Liver (tissue), 9 donors: ENCODE results near the gene SFT2D1. TPM values are rescaled to one million over a fixed set of nuclear protein-coding genes. Genes with fewer than 3 reads are reported as not detected.

Experiments
- DNase-seq: peaks from one replicate; pipeline ENCODE4 v3.0.0-alpha.2; 2017; ENCODE audit warnings: low spot score
- H3K27ac ChIP-seq, 2 donors: one replicate each; pipeline ENCODE4 v1.7.0; 2013; ENCODE audit warnings: inconsistent platforms in 2 of 2, low read length in 2 of 2, control low read depth in 1 of 2, low read depth in 1 of 2, mild to moderate bottlenecking in 1 of 2
- H3K27me3 ChIP-seq, 4 donors: one replicate each; pipeline versions ENCODE4 v1.6.1 to v1.7.0; 2013; ENCODE audit warnings: low read length in 3 of 4, inconsistent platforms in 1 of 4, mild to moderate bottlenecking in 1 of 4, moderate library complexity in 1 of 4; ENCODE audit not compliant: control insufficient read depth in 4 of 4, insufficient read depth in 4 of 4
- H3K36me3 ChIP-seq, 4 donors: one replicate each; pipeline versions ENCODE4 v1.6.1 to v1.7.0; 2013; ENCODE audit warnings: low read length in 3 of 4, mild to moderate bottlenecking in 3 of 4, low read depth in 1 of 4, moderate library complexity in 1 of 4; ENCODE audit not compliant: control insufficient read depth in 4 of 4, insufficient read depth in 3 of 4
- H3K4me1 ChIP-seq, 4 donors: one replicate each; pipeline versions ENCODE4 v1.6.1 to v1.7.0; 2013; ENCODE audit warnings: low read length in 3 of 4, mild to moderate bottlenecking in 3 of 4, moderate library complexity in 1 of 4; ENCODE audit not compliant: control insufficient read depth in 4 of 4, insufficient read depth in 4 of 4
- H3K4me3 ChIP-seq, 3 donors: one replicate each; pipeline versions ENCODE4 v1.6.1 to v1.7.0; 2013; ENCODE audit warnings: low read length in 3 of 3, control low read depth in 1 of 3, low read depth in 1 of 3, mild to moderate bottlenecking in 1 of 3
- H3K9ac ChIP-seq, 2 donors: one replicate each; pipeline ENCODE4 v1.7.0; 2013; ENCODE audit warnings: low read length in 2 of 2, mild to moderate bottlenecking in 2 of 2, moderate library complexity in 2 of 2, control low read depth in 1 of 2, low read depth in 1 of 2
- H3K9me3 ChIP-seq, 4 donors: one replicate each; pipeline versions ENCODE4 v1.6.1 to v1.7.0; 2013; ENCODE audit warnings: low read length in 3 of 4; ENCODE audit not compliant: control insufficient read depth in 4 of 4
- EGR1 ChIP-seq, 2 donors: IDR thresholded peaks; 2 replicates each; pipeline ENCODE4 v1.6.1; 2016 to 2018; ENCODE audit warnings: antibody characterized with exemption in 2 of 2, low read depth in 2 of 2
- FOXA1 ChIP-seq: IDR thresholded peaks from 2 replicates; pipeline ENCODE4 v1.6.1; 2016; ENCODE audit warnings: antibody characterized with exemption
- FOXA2 ChIP-seq: IDR thresholded peaks from 2 replicates; pipeline ENCODE4 v1.6.1; 2016; ENCODE audit warnings: antibody characterized with exemption
- GABPA ChIP-seq, 2 donors: IDR thresholded peaks in 1 of 2; conservative IDR thresholded peaks in 1 of 2; 2 replicates each; pipeline ENCODE4 v1.6.1; 2016; ENCODE audit warnings: antibody characterized with exemption in 2 of 2, mild to moderate bottlenecking in 1 of 2, moderate library complexity in 1 of 2
- HNF4A ChIP-seq, 2 donors: conservative IDR thresholded peaks; 2 replicates each; pipeline ENCODE4 v1.6.1; 2016; ENCODE audit warnings: antibody characterized with exemption in 2 of 2, mild to moderate bottlenecking in 2 of 2
- HNF4G ChIP-seq: IDR thresholded peaks from 2 replicates; pipeline ENCODE4 v1.6.1; 2016; ENCODE audit warnings: antibody characterized with exemption
- JUND ChIP-seq, 2 donors: IDR thresholded peaks; 2 replicates each; pipeline ENCODE4 v1.6.1; 2016; ENCODE audit warnings: antibody characterized with exemption in 2 of 2
- NR2F2 ChIP-seq: IDR thresholded peaks from 2 replicates; pipeline ENCODE4 v1.6.1; 2016; ENCODE audit warnings: antibody characterized with exemption
- RAD21 ChIP-seq, 2 donors: IDR thresholded peaks; 2 replicates each; pipeline ENCODE4 v1.6.1; 2016; ENCODE audit warnings: antibody characterized with exemption in 2 of 2, mild to moderate bottlenecking in 2 of 2
- RXRA ChIP-seq, 2 donors: IDR thresholded peaks; 2 replicates each; pipeline ENCODE4 v1.6.1; 2017 to 2018; ENCODE audit warnings: antibody characterized with exemption in 2 of 2, mild to moderate bottlenecking in 1 of 2
- SP1 ChIP-seq: IDR thresholded peaks from 2 replicates; pipeline ENCODE4 v1.6.1; 2018; ENCODE audit warnings: antibody characterized with exemption, mild to moderate bottlenecking
- TAF1 ChIP-seq: conservative IDR thresholded peaks from 2 replicates; pipeline ENCODE4 v1.6.1; 2016; ENCODE audit warnings: antibody characterized with exemption, mild to moderate bottlenecking
- YY1 ChIP-seq: IDR thresholded peaks from 2 replicates; pipeline ENCODE4 v1.6.1; 2016; ENCODE audit warnings: antibody characterized with exemption, mild to moderate bottlenecking
- WGBS: extraction: QIAGEN DNeasy Blood & Tissue Kit; methylation state at CpG from one replicate; pipeline ENCODE4 v1.1.7; 2013; 5-methylcytosine and 5-hydroxymethylcytosine counted together
- polyA plus RNA-seq, 2 donors: library from polyadenylated mRNA; stranded (reverse) in 1 of 2; unstranded in 1 of 2; fragments of 200-250 nt in 1 of 2; fragments of >200 nt in 1 of 2; fragmentation: Nextera tagmentation in 1 of 2; extraction: Ambion mirVana in 1 of 2; gene quantifications; one replicate each; pipeline versions ENCODE4 v1.2.1 to v1.2.3, GENCODE V29; 2013 to 2015
- total RNA-seq, 2 donors: library from RNA; depleted of rRNA; stranded (reverse); fragments of >200 nt; gene quantifications; one replicate each; pipeline ENCODE4 v1.2.3, GENCODE V29; 2014
- TF ChIP-seq, protein P1 (sequence below): fragments of 150-350 bp; IDR thresholded peaks from 2 replicates; pipeline ENCODE4 v1.5.1; 2017; ENCODE audit warnings: improper control_type of control experiment, low read depth, low read length; ENCODE audit not compliant: missing input control
- TF ChIP-seq, protein P2 (sequence below): IDR thresholded peaks from 2 replicates; pipeline ENCODE4 v1.6.1; 2016; ENCODE audit warnings: antibody characterized with exemption
- TF ChIP-seq, protein P3 (sequence below): IDR thresholded peaks from 2 replicates; pipeline ENCODE4 v1.6.1; 2016; ENCODE audit warnings: antibody characterized with exemption
- TF ChIP-seq, protein P4 (sequence below): IDR thresholded peaks from 2 replicates; pipeline ENCODE4 v1.6.1; 2016; ENCODE audit warnings: antibody characterized with exemption
- TF ChIP-seq, protein P5 (sequence below): IDR thresholded peaks from 2 replicates; pipeline ENCODE4 v1.6.1; 2016; ENCODE audit warnings: antibody characterized with exemption, mild to moderate bottlenecking
- donor health status: healthy.
- donor health status: healthy.
- donor health status: healthy.
- donor health status: healthy.
- donor health status: healthy.

The SFT2D1 gene
- total and polyA plus RNA-seq, 4 donors, result 9.5 to 16.6 (median 15.2) TPM

DNA sequence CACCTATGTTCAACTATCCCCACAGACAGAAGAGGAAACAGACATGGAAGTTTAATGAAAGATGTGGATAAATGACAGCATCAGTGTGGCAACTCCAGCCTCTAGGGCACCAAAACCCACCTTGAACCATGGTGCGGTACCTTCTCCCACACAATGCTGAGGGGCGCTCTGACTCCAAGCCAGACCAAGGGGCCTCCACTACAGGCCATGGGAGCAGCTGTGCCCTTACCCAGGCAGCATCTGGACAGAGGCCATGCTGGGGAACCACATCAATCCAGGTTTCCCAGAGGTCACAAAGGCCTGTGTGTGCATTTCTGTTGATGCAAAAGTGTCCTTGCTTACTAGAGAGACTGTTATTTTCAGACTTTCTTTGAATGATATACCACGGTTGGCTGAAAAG lies 38.2 kb downstream of the SFT2D1 start:
- Histone ChIP-seq H3K36me3 (no peaks in the 10 kb centered on the region), H3K27ac (no peak overlapping the region), H3K4me1 (peaks cover 16 to 54% (median 42%) of the 10 kb centered on the region in 4 donors), H3K4me3 (no peak overlapping the region), H3K9ac (no peak overlapping the region), H3K9me3 (no peaks in the 10 kb centered on the region), H3K27me3 (no peaks in the 10 kb centered on the region)
- WGBS, result 83% methylated on average over 3 of the region's 3 CpGs
- DNase-seq, result no peak
- TF ChIP-seq SP1 (no peak), RAD21 (IDR thresholded peaks at IDR 0.05) (no peak), JUND (IDR thresholded peaks at IDR 0.05) (no peak), TAF1 (no peak)
- TF ChIP-seq, protein P1, sequence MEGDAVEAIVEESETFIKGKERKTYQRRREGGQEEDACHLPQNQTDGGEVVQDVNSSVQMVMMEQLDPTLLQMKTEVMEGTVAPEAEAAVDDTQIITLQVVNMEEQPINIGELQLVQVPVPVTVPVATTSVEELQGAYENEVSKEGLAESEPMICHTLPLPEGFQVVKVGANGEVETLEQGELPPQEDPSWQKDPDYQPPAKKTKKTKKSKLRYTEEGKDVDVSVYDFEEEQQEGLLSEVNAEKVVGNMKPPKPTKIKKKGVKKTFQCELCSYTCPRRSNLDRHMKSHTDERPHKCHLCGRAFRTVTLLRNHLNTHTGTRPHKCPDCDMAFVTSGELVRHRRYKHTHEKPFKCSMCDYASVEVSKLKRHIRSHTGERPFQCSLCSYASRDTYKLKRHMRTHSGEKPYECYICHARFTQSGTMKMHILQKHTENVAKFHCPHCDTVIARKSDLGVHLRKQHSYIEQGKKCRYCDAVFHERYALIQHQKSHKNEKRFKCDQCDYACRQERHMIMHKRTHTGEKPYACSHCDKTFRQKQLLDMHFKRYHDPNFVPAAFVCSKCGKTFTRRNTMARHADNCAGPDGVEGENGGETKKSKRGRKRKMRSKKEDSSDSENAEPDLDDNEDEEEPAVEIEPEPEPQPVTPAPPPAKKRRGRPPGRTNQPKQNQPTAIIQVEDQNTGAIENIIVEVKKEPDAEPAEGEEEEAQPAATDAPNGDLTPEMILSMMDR, result no peak

DNA sequence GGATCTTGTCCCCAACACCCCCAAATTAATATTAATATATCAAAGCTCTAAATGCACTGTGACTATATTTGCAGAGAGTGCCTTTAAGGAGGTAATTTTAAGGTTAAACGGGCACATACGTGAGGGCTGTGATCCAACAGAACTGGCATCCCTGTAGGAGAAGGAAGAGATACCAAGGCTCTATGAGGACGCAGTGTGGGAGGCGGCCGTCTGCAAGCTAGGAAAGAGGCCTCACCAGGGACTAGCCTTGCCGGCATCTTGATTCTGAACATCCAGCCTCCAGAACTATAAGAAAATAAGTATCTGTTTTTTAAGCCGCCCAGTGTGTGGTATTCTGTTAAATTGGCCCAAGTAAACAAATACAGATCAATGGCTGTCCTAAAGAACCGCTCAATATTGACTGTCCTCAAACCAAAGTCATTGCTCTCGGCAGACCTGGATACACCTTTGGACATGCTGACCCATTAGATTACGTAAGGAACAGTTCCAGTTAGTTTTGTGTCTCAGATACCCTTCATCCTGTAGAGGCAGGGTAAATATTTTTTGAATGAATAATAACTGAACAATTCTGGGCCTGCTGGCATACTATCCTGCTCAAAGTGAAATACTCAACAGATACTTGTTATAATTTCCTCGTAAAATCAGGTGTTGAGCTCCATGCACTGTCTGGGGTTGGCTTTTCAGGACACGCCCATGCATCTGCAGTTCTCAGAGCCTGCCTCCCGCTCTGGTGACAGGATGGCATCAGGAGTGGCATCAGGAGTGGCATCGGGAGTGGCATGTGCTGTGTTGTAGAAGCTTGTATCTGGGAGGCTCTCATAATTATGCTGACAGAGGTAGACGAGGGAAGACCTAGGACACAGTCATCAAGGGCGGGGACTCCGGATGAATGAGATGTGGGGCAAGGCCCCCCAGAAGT lies 40.5 kb downstream of the SFT2D1 start:
- H3K27me3 ChIP-seq, result no peaks in the 10 kb centered on the region
- H3K4me3 ChIP-seq, result peak overlapping the region in 1 of 3 donors; percentile 24
- no peak overlapping the region for H3K9ac ChIP-seq
- peak overlapping the region; percentile 72 to 79 for H3K27ac ChIP-seq
- H3K36me3 ChIP-seq, result no peaks in the 10 kb centered on the region
- H3K9me3 ChIP-seq, result no peaks in the 10 kb centered on the region
- DNase-seq, result no peak
- 53% methylated on average over 17 of the region's 17 CpGs for WGBS
- H3K4me1 ChIP-seq, result peaks cover 6 to 31% (median 30%) of the 10 kb centered on the region in 4 donors
- TF ChIP-seq NR2F2 (peak; percentile 39), RXRA (IDR thresholded peaks at IDR 0.05) (peak; percentile 98), JUND (IDR thresholded peaks at IDR 0.05) (peak; percentile 49 to 67), HNF4A (conservative IDR thresholded peaks at IDR 0.05) (peak; percentile 91 to 92), EGR1 (IDR thresholded peaks at IDR 0.05; ENCODE audit: low read depth in 2 of 2) (peak in 1 of 2 donors; percentile 56), SP1 (peak; percentile 92), FOXA2 (peak; percentile 80), FOXA1 (peak; percentile 87), YY1 (peak; percentile 84), HNF4G (peak; percentile 85), TAF1 (no peak), GABPA (IDR thresholded peaks at IDR 0.05 in 1 of 2, conservative IDR thresholded peaks at IDR 0.05 in 1 of 2) (peak in 1 of 2 donors; percentile 36), RAD21 (IDR thresholded peaks at IDR 0.05) (peak; percentile 41 to 60)
- TF ChIP-seq, protein P2, sequence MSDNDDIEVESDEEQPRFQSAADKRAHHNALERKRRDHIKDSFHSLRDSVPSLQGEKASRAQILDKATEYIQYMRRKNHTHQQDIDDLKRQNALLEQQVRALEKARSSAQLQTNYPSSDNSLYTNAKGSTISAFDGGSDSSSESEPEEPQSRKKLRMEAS, result peak; percentile 65
- TF ChIP-seq, protein P3, sequence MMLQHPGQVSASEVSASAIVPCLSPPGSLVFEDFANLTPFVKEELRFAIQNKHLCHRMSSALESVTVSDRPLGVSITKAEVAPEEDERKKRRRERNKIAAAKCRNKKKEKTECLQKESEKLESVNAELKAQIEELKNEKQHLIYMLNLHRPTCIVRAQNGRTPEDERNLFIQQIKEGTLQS, result peak; percentile 49
- TF ChIP-seq, protein P1, result no peak
- TF ChIP-seq, protein P4, sequence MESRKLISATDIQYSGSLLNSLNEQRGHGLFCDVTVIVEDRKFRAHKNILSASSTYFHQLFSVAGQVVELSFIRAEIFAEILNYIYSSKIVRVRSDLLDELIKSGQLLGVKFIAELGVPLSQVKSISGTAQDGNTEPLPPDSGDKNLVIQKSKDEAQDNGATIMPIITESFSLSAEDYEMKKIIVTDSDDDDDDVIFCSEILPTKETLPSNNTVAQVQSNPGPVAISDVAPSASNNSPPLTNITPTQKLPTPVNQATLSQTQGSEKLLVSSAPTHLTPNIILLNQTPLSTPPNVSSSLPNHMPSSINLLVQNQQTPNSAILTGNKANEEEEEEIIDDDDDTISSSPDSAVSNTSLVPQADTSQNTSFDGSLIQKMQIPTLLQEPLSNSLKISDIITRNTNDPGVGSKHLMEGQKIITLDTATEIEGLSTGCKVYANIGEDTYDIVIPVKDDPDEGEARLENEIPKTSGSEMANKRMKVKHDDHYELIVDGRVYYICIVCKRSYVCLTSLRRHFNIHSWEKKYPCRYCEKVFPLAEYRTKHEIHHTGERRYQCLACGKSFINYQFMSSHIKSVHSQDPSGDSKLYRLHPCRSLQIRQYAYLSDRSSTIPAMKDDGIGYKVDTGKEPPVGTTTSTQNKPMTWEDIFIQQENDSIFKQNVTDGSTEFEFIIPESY, result peak; percentile 84
- TF ChIP-seq, protein P5, sequence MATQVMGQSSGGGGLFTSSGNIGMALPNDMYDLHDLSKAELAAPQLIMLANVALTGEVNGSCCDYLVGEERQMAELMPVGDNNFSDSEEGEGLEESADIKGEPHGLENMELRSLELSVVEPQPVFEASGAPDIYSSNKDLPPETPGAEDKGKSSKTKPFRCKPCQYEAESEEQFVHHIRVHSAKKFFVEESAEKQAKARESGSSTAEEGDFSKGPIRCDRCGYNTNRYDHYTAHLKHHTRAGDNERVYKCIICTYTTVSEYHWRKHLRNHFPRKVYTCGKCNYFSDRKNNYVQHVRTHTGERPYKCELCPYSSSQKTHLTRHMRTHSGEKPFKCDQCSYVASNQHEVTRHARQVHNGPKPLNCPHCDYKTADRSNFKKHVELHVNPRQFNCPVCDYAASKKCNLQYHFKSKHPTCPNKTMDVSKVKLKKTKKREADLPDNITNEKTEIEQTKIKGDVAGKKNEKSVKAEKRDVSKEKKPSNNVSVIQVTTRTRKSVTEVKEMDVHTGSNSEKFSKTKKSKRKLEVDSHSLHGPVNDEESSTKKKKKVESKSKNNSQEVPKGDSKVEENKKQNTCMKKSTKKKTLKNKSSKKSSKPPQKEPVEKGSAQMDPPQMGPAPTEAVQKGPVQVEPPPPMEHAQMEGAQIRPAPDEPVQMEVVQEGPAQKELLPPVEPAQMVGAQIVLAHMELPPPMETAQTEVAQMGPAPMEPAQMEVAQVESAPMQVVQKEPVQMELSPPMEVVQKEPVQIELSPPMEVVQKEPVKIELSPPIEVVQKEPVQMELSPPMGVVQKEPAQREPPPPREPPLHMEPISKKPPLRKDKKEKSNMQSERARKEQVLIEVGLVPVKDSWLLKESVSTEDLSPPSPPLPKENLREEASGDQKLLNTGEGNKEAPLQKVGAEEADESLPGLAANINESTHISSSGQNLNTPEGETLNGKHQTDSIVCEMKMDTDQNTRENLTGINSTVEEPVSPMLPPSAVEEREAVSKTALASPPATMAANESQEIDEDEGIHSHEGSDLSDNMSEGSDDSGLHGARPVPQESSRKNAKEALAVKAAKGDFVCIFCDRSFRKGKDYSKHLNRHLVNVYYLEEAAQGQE, result peak; percentile 48
